GM12878 (cell line): ENCODE measurements around the gene GLTP. TPM values are rescaled to one million over a fixed set of nuclear protein-coding genes. Genes with fewer than 3 reads are reported as not detected.
A peak's percentile ranks its signal among the peaks of the same experiment; 100 is the strongest.

Experiments
- EGR1 ChIP-seq, 2 experiments: IDR thresholded peaks; 1 replicate in 1 of 2; 2 replicates in 1 of 2; pipeline ENCODE4 v1.6.1; 2011 to 2012; ENCODE audit warnings: low read depth in 2 of 2, low read length in 2 of 2, borderline replicate concordance in 1 of 2, mild to moderate bottlenecking in 1 of 2, moderate library complexity in 1 of 2
- ESRRA ChIP-seq: IDR thresholded peaks from 2 replicates; pipeline ENCODE4 v1.6.1; 2012; ENCODE audit warnings: mild to moderate bottlenecking, low read length, improper control_type of control experiment
- HCFC1 ChIP-seq: fragments of 150-350 bp; IDR thresholded peaks from 2 replicates; pipeline ENCODE4 v1.6.1; 2014; ENCODE audit warnings: low read length
- HDGF ChIP-seq: fragments of 450-650 bp; IDR thresholded peaks from 2 replicates; pipeline ENCODE4 v1.6.1; 2016; ENCODE audit warnings: antibody characterized with exemption
- LARP7 ChIP-seq: fragments of 450-650 bp; IDR thresholded peaks from 2 replicates; pipeline ENCODE4 v1.6.1; 2017; ENCODE audit warnings: mild to moderate bottlenecking
- MEF2B ChIP-seq: fragments of 450-650 bp; IDR thresholded peaks from 2 replicates; pipeline ENCODE4 v1.6.1; 2018; ENCODE audit warnings: mild to moderate bottlenecking, moderate library complexity; ENCODE audit not compliant: partially characterized antibody, poor library complexity, severe bottlenecking
- NFXL1 ChIP-seq: fragments of 450-650 bp; IDR thresholded peaks from 2 replicates; pipeline ENCODE4 v1.6.1; 2017; ENCODE audit warnings: antibody characterized with exemption, mild to moderate bottlenecking, borderline replicate concordance
- POLR2A ChIP-seq: IDR thresholded peaks from 2 replicates; pipeline ENCODE4 v1.6.1; 2011; ENCODE audit warnings: low read depth, mild to moderate bottlenecking, low read length
- RBBP5 ChIP-seq: fragments of 200-600 bp; sonication (generic); conservative IDR thresholded peaks from 2 replicates; pipeline ENCODE4 v1.6.1; 2016
- RELA ChIP-seq: fragments of 450-650 bp; IDR thresholded peaks from 2 replicates; pipeline ENCODE4 v1.8.0; 2014; ENCODE audit warnings: borderline replicate concordance; ENCODE audit not compliant: partially characterized antibody
- SIX5 ChIP-seq: IDR thresholded peaks from 2 replicates; pipeline ENCODE4 v1.6.1; 2011; ENCODE audit warnings: mild to moderate bottlenecking, low read depth, low read length, moderate library complexity; ENCODE audit not compliant: severe bottlenecking
- SMAD5 ChIP-seq: IDR thresholded peaks from 2 replicates; pipeline ENCODE4 v1.6.1; 2016; ENCODE audit warnings: antibody characterized with exemption, low read depth
- SUZ12 ChIP-seq: fragments of 200-600 bp; sonication (generic); IDR thresholded peaks from one replicate; pipeline ENCODE4 v1.6.1; 2018; ENCODE audit warnings: antibody characterized with exemption, mild to moderate bottlenecking; ENCODE audit not compliant: unreplicated experiment
- TBL1XR1 ChIP-seq: IDR thresholded peaks from 2 replicates; pipeline ENCODE4 v1.6.1; 2012; ENCODE audit warnings: low read depth, low read length, improper control_type of control experiment
- polyA plus RNA-seq, 11 experiments: library from polyadenylated mRNA; depleted of rRNA in 4 of 11; unstranded in 6 of 11; stranded (reverse) in 5 of 11; fragments of >200 nt; fragmentation: Nextera tagmentation in 4 of 11; fragmentation: Illumina TruSeq in 1 of 11; extraction: Ambion mirVana in 4 of 11; extraction: Trizol in 1 of 11; gene quantifications; 1 replicate in 1 of 11; 2 replicates in 10 of 11; pipeline versions ENCODE4 v1.2.1 to v1.2.3, GENCODE V29; 2011 to 2016; ENCODE audit warnings: inconsistent platforms in 2 of 11, missing spikeins in 2 of 11, low read depth in 1 of 11
- total RNA-seq, 4 experiments: library from RNA; depleted of rRNA in 3 of 4; stranded (reverse); fragments of >200 nt in 3 of 4; fragmentation: Illumina TruSeq in 1 of 4; extraction: Trizol in 1 of 4; gene quantifications; 2 replicates each; pipeline versions ENCODE4 v1.2.1 to v1.2.3, GENCODE V29; 2013 to 2021
- TF ChIP-seq, protein P1 (sequence below): fragments of 450-650 bp; IDR thresholded peaks from 2 replicates; pipeline ENCODE4 v1.6.1; 2016; ENCODE audit warnings: mild to moderate bottlenecking
- TF ChIP-seq, protein P2 (sequence below): IDR thresholded peaks from 2 replicates; pipeline ENCODE4 v1.6.1; 2011; ENCODE audit warnings: low read depth, low read length, improper control_type of control experiment, borderline replicate concordance
- TF ChIP-seq, protein P3 (sequence below): fragments of 450-650 bp; formaldehyde crosslinking; IDR thresholded peaks from 2 replicates; pipeline ENCODE4 v1.4.0; 2020; ENCODE audit warnings: mild to moderate bottlenecking, moderate library complexity
- TF ChIP-seq, protein P4 (sequence below): IDR thresholded peaks from 2 replicates; pipeline ENCODE4 v1.6.1; 2012; ENCODE audit warnings: low read length, inconsistent platforms
- TF ChIP-seq, protein P5 (sequence below): fragments of 450-650 bp; formaldehyde crosslinking; IDR thresholded peaks from 2 replicates; pipeline ENCODE4 v1.4.0; 2022; ENCODE audit warnings: mild to moderate bottlenecking, moderate library complexity

The GLTP gene
- total and polyA plus RNA-seq, 10 of the 15 experiments (the other 5 are each of a cell fraction or from before 2014, with no cell fraction given), result 16.8 to 44.0 (median 25.3) TPM

DNA sequence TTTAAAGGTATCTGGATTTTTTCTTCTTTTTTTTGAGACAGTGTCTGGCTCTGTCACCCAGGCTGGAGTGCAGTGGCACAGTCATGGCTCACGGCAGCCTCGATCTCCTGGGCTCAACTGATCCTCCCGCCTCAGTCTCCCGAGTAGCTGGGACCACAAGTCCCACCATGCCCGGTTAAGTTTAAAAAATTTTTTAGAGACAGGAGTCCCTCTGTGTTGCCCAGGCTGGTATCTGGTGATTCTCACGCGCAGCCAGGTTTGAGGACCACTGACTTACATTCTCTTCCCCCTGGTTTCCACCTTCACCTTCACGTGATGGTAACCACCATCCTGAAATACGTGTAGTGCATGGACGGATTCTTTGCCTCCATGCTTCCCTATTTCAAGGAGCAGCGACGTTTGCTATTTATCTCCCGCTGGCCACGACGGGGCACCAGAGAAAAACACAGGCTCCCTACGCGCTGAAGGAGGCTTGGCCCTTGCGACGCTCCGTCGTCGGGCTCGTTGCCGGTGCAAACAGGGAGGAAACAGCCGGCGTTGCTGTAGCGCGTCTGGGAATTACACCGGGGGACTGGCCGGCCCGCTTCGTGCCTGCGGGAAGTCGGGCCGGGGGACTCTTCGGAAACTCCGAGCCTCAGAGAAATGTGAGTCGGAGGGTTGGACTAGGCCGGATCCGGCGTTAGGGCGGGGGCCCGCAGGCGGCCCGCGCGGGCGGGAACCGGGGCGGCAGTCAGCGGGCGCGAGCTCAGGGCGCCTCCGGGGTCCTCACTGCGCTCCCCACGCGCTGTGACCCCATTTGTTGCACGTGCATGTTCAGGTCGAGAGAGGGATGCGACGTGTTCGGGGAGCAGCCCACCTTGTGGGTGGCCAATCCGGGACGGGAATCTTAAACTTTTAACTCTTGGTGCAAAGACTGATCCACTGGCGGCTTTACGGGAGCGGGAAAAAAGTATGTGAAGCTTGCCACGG lies 19.7 kb upstream of the GLTP start, which contains the start of gene TCHP (continued):
- TF ChIP-seq, protein P1, sequence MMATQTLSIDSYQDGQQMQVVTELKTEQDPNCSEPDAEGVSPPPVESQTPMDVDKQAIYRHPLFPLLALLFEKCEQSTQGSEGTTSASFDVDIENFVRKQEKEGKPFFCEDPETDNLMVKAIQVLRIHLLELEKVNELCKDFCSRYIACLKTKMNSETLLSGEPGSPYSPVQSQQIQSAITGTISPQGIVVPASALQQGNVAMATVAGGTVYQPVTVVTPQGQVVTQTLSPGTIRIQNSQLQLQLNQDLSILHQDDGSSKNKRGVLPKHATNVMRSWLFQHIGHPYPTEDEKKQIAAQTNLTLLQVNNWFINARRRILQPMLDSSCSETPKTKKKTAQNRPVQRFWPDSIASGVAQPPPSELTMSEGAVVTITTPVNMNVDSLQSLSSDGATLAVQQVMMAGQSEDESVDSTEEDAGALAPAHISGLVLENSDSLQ, result no peak
- 0 out of 2 replicates have a peak, but pooled peaks have one; percentile 20 for TF ChIP-seq ESRRA
- TF ChIP-seq, protein P2, sequence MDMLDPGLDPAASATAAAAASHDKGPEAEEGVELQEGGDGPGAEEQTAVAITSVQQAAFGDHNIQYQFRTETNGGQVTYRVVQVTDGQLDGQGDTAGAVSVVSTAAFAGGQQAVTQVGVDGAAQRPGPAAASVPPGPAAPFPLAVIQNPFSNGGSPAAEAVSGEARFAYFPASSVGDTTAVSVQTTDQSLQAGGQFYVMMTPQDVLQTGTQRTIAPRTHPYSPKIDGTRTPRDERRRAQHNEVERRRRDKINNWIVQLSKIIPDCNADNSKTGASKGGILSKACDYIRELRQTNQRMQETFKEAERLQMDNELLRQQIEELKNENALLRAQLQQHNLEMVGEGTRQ, result no peak; the same call in 1 of the 2 replicates
- TF ChIP-seq LARP7, result peak; percentile 84
- peak; percentile 37; the same call in 1 of the 2 replicates for TF ChIP-seq TBL1XR1
- TF ChIP-seq, protein P3, sequence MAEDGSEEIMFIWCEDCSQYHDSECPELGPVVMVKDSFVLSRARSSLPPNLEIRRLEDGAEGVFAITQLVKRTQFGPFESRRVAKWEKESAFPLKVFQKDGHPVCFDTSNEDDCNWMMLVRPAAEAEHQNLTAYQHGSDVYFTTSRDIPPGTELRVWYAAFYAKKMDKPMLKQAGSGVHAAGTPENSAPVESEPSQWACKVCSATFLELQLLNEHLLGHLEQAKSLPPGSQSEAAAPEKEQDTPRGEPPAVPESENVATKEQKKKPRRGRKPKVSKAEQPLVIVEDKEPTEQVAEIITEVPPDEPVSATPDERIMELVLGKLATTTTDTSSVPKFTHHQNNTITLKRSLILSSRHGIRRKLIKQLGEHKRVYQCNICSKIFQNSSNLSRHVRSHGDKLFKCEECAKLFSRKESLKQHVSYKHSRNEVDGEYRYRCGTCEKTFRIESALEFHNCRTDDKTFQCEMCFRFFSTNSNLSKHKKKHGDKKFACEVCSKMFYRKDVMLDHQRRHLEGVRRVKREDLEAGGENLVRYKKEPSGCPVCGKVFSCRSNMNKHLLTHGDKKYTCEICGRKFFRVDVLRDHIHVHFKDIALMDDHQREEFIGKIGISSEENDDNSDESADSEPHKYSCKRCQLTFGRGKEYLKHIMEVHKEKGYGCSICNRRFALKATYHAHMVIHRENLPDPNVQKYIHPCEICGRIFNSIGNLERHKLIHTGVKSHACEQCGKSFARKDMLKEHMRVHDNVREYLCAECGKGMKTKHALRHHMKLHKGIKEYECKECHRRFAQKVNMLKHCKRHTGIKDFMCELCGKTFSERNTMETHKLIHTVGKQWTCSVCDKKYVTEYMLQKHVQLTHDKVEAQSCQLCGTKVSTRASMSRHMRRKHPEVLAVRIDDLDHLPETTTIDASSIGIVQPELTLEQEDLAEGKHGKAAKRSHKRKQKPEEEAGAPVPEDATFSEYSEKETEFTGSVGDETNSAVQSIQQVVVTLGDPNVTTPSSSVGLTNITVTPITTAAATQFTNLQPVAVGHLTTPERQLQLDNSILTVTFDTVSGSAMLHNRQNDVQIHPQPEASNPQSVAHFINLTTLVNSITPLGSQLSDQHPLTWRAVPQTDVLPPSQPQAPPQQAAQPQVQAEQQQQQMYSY (CRISPR knock-in tag), result no peak
- TF ChIP-seq HCFC1, result peak; percentile 46; the same call in 1 of the 2 replicates
- TF ChIP-seq, protein P4, sequence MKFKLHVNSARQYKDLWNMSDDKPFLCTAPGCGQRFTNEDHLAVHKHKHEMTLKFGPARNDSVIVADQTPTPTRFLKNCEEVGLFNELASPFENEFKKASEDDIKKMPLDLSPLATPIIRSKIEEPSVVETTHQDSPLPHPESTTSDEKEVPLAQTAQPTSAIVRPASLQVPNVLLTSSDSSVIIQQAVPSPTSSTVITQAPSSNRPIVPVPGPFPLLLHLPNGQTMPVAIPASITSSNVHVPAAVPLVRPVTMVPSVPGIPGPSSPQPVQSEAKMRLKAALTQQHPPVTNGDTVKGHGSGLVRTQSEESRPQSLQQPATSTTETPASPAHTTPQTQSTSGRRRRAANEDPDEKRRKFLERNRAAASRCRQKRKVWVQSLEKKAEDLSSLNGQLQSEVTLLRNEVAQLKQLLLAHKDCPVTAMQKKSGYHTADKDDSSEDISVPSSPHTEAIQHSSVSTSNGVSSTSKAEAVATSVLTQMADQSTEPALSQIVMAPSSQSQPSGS, result no peak
- TF ChIP-seq, protein P5, sequence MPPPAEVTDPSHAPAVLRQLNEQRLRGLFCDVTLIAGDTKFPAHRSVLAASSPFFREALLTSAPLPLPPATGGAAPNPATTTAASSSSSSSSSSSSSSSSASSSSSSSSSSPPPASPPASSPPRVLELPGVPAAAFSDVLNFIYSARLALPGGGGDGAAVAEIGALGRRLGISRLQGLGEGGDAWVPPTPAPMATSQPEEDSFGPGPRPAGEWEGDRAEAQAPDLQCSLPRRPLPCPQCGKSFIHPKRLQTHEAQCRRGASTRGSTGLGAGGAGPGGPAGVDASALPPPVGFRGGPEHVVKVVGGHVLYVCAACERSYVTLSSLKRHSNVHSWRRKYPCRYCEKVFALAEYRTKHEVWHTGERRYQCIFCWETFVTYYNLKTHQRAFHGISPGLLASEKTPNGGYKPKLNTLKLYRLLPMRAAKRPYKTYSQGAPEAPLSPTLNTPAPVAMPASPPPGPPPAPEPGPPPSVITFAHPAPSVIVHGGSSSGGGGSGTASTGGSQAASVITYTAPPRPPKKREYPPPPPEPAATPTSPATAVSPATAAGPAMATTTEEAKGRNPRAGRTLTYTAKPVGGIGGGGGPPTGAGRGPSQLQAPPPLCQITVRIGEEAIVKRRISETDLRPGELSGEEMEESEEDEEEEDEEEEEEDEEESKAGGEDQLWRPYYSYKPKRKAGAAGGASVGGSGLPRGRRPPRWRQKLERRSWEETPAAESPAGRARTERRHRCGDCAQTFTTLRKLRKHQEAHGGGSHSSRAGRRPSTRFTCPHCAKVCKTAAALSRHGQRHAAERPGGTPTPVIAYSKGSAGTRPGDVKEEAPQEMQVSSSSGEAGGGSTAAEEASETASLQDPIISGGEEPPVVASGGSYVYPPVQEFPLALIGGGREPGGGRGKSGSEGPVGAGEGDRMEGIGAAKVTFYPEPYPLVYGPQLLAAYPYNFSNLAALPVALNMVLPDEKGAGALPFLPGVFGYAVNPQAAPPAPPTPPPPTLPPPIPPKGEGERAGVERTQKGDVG (CRISPR knock-in tag), result no peak
- no peak; the same call in 1 of the 2 replicates for TF ChIP-seq HDGF
- TF ChIP-seq SMAD5, result no peak
- peak; percentile 81 for TF ChIP-seq POLR2A
- TF ChIP-seq SIX5, result peak; percentile 30
- peak; percentile 45 for TF ChIP-seq RELA
- no peak for TF ChIP-seq SUZ12
- TF ChIP-seq NFXL1, result no peak
- peak in 1 of 2 experiments; percentile 38; a peak in 1 of 3 replicates for TF ChIP-seq EGR1 (IDR thresholded peaks at IDR 0.05; ENCODE audit: borderline replicate concordance in 1 of 2, low read depth in 2 of 2, low read length in 2 of 2)
- TF ChIP-seq RBBP5, result no peak
- peak; percentile 19 for TF ChIP-seq MEF2B
